Measurements from ENCODE around the gene HNRNPM.

GRCh38 chr19:8398311-8398771 is 46.4 kb upstream of the HNRNPM start:
- TF ChIP-seq CTCF (IDR thresholded peaks at IDR 0.05; ENCODE audit: poor library complexity) (no peak), EZH2 (IDR thresholded peaks at IDR 0.05; ENCODE audit: borderline replicate concordance) (no peak), EZH2phosphoT487 (IDR thresholded peaks at IDR 0.05; ENCODE audit: low read depth, severe bottlenecking, unreplicated experiment) (no peak)

All from hepatocyte (in vitro differentiated cells).